Stimulated activated CD8-positive, alpha-beta memory T cell treated with anti-CD3 and anti-CD28 coated beads, Interleukin-12 subunit alpha, Interleukin-12 subunit beta, amount 100 ng/mL, for 24 hours (primary cell): ENCODE measurements around the gene DNASE2B.

ENCODE experiments used
- DNase-seq: peaks from one replicate; pipeline ENCODE4 v3.0.0-alpha.2; 2020; ENCODE audit errors: extremely low read depth

The DNASE2B gene

DNA sequence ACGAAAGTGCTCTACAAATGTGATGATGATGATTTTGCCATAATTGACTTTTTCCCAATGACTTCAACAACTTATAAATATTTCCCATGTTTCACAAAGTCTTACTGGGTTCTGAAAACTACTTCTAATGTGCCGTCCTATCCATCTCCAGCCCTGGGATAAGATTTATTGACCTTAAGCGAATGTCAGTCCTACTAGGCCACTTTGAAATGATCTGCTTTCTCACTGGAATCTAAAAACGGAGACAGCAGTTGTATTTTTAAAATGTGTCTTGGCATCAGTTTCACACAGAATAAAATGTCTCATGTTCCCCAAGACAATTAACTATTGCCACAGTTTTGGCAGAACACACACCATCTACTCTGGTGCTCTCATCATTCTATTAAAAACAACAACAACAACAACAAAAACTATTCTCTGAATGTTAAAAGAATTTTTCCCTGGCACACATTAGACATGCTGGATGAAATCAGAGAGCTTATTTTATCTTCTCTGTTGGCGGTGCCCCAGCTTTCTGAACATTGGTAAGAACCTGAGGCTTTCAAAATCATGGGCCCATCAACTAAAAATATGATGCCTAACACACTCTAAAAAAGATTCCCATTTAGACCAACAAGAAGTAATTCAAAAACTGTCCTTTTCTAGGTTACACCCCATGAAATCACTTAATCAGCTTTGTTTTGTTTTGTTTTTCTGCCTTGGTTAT lies 23.1 kb upstream of the DNASE2B start:
- no peak for DNase-seq

DNA sequence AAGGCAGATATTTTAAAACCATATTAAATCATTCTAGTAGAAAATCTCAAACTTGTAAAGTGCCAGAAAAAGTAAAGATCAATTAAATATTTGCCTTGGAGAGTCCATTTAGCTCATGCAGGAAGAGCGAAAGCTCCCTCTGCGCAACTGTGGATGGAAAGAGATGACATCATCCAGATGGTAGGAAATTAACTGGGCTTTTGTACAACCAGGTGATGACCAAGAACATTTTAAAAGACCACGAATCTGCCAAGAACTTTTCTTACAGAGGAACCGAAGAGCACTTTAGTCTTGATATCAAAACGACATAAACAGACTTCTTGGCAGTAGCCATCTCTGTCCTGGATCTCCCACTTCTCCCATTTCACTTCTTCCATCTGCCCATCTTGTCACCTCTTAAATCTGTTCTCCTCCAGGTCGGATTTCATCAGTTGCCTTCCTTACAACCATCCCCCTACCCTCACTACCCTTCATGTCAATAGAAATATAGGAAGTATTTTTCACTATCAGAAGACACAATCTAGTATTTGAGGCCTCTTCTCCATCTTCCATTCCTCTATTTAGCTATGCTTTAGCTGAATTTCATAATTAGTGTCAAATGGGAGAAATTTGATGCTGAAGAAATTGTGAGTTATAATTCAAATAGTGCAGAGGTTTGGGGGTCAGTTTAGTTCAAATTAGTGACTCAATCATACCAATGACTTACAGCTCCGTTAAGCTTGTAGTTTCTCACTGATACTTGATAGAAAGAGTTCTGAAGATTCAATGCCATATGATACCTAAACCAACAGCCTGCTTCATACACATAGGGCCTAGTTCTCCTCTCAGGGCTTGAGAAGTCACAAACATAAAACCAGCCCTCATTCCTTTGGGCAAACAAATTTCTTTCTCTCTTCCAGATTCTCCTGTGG lies 22.0 kb upstream of the DNASE2B start:
- no peak for DNase-seq

DNA sequence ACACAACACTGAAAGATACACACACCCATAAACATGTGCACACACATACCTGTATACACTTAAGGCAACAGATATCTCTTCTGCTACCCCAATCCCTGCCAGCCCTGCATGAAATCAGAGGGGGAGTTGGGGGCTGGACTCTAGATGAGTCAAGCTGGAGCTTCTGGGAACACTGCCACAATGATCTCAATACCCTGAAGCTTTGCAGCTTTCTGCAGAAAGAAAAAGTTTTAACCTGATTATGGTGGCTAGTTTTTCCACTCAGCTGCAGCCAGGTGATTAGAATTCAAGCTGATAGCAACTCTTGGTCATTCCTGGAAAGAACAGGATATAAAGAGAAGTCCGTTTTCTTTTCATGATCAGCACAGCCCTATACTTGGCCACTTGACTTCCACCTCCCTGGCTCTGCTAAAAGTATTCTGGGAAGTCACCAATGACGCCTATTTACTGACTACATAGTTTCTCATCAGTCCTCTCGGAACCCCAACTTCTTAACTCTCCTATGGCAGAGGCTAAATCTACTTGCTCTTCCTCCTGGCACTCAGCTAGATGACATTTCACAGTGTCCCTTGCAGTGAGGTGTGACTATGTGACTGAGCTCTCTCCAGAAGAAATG lies 20.7 kb upstream of the DNASE2B start:
- no peak for DNase-seq

DNA sequence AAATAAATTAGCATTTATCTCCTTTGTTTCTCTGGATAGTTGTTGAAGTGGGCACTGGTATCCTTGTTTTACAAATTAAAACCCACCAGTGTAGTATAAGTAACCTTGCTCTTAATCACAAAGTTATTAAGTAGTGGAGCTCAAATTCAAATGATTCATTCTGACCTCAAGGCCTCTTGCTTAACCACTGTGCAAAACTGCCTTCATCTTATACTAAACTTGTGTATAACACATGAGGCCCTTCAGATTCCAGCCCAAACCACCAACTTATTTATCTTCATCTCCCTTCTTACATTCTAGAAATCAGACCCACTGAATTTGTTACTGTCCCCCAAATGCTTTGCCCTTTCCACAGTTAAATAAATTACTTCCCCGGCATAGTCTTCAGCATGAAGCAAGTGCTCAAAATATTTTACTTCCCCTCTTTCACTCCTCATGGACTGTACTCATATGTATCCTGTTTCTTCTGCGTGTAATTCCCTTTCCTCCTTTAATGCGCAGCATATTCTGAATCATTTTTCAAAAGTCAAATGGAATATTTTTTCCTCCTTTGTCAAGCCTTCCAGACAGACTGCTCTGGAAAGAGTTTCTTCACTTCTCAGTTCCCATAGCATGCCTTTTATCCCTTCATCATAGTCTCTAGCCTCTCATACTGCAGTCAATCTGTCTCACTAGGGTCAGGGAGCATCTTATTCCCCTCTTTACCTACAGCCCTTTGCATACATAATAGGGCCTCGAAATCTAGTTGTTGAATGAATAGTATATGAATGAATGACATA lies 19.0 kb upstream of the DNASE2B start:
- DNase-seq, result no peak

DNA sequence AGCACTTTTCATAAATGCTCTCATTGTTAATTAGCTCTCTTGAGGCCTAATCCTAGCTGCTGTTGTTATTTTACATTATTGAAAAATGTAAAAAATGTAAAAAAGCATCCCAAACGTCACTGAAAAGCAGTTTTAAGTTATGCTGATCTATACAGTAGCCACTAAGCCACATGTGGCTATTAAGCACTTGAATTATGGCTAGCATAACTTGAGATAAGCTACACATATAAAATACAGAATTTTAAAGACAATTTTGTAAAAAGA lies 18.4 kb upstream of the DNASE2B start:
- no peak for DNase-seq

DNA sequence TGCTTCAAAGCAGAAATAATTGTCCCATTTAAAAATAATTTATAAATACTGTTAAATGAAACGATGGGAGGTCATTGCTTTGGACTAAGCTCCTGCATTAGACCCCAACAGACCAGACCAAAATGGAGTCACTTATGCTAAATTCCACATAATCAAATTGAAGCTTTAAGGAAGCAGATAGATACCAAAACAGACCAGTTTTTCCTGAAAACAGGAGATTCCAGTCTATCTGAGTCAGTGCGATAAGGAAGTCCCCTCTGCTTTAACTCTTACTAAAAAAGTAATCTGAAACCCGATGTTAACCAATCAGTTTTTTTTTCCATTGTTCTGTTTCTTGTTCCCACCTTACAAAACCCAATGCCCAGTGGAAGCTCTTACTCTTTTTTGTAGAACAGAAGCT lies 16.2 kb upstream of the DNASE2B start:
- no peak for DNase-seq

DNA sequence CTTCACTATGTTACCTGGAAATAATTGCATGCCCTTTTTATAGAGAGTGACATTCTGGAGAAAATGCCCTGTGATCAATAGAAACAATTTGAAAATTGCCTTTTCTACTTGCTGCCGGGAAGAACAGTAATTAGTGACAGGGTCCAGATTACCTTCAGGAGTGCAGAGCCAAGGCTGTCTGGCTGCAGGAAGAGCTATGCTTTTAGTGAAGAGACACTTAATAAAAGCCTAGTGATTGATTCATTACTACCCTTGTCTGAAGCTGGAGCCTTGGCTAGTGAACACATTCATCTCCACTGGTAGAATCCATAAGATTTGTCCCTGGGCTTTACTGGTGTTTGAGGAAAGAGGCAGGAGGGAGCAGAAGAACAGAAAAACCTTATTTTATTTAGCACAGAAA lies 12.9 kb upstream of the DNASE2B start:
- DNase-seq, result no peak

DNA sequence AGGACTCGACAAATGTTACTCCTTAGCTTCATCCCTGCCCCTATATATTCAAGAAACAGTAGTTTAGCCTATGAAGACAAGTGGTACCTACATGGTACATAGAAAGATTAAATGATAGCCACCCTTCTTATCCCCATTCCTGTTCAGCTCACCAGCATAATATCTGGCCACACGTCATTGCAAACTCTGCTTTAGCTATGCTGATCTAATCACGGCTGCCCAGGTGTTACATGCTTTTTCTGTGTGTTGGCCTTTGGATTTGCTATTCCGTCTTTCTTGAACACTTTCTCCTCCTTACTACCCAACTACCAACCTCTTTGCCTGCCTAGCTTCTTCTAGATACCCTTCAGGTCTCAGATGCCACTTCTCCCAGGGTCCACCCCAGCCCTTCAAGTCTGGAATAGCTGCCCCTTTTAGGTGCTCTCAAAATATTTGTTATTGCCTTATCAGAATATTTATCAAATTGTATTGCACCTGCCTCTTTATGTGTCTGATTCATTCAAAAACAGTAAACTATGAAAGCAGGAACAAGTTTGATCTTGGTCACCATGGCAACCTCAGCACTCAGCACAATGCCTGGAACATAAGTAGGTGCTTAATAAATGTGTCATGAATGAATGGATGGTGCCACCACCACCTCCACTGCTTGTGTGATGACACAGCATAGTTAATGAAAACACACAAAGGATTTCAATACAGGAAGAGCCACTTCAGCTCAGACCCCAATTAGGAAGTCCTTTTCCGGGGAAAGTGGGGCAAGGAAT lies 11.4 kb upstream of the DNASE2B start:
- DNase-seq, result no peak

DNA sequence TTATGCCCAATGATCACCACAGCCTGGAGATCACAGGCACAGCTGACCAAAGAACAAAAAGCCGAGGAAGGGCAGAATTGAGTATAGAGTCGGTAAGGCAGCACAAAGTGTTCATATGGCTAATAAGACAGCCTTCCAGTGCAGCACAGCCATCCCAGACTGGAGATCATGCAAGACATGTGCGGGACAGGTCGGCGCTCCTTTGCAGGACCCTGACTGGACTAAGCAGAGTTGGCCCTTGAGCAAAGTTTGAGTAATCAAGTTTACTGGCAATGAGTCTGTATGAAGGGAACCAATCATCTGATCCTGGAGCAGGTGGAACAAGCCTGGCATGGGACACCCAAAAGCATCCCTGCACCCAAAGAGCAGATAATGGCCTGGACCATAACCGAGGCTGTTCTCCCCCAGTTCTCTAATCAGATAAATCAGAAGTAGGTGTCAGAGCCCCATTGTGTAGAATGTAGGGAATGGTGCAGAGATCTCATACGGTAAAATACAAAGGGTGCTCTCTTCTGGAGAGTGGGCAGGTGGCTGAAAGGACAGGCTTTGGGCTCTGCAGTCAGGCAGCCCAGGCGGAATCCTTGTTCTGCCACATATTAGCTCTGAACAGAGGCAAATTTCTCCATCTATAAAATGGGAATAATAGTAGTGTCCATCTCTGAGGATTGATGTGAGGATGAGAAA lies 10.7 kb upstream of the DNASE2B start:
- DNase-seq, result no peak

DNA sequence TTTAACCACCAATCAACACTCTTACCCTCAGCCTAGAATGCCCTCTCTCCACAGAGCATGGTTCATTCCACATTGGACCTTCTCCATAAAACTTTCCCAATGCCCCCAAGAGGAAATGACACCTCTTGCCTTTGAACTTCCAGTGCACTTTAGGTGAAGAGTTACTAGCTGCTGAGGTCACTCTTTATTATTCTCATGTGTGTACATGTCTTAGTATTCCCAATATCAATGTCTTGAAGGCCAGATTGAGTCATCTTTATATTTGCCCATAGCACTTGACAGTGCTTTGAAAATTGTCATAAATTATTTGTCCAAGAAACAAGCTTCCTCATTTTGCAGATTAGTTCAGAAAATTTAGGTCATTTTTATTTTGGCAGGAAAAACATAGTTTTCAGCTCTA lies 8.1 kb upstream of the DNASE2B start:
- DNase-seq, result no peak

DNA sequence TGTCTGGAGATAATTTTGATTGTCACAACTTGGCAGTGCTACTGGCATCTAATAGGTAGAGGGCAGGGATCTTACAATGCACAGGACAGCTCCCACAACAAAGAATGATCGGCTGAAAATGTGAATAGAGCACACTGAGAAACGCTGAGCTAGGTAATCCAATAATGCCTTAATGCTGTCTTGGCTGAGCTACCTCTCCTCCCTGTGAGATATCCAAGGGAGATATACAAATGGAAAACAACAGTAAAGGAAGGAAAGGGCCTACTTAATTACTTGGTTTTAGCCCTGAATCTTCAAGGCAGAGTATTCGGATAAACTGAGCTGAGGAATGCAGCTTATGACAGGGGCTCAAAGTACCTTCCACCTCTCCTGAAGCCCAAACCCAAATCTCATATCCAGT lies 2.9 kb downstream of the DNASE2B start:
- no peak for DNase-seq

DNA sequence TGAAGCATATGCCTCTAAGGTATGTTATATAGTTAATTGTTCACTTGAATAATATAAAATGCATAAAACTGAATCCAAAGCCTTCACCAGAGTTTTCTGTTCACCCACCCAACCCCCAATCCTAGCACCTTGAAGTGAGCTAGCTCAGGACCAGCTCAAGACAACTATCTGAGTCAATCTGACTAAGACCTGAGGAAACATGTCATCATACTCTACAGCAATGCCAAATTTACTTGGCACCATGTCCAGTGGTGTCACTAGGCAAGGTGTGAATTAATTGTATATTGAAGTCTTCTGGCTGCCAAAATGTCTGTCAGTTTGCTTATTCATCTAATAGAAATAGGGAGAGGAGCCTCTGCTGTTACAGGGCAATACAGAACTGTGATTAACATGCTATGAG lies 3.8 kb downstream of the DNASE2B start:
- DNase-seq, result no peak

DNA sequence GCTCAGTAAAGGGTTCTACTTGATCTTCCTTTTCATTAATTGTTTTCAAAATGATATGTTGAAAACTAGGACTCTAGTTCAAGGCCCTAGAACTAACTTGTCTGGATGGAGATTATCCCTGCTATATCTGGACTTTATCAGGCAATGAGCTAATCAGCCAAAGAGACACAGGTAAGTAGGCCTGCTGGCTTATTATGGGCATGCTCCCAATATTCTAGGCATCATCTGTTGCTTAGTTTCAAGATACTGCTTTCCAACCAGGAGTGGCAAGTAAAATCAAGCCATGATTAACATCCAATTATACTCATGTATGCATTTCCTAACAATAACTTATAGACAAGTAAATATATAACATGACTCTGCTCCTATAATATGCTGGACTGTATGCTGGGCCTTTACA lies 4.2 kb downstream of the DNASE2B start:
- no peak for DNase-seq

DNA sequence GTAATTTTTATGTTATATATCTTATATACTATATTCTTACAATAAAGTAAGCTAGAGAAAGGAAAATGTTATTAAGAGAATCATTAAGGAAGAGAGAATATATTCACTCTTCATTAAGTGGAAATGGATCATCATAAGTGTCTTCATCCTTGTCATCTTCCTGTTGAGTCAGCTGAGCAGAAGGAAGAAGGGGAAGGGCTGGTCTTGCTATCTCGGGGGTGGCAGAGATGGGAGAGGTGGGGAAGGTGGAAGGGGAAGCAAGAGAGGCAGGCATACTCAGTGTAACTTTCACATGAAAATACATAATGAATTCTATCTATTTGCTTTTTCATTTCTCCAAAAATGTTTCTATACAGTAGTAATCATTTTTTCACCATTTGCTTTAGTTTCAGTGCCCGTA lies 5.1 kb downstream of the DNASE2B start:
- no peak for DNase-seq

DNA sequence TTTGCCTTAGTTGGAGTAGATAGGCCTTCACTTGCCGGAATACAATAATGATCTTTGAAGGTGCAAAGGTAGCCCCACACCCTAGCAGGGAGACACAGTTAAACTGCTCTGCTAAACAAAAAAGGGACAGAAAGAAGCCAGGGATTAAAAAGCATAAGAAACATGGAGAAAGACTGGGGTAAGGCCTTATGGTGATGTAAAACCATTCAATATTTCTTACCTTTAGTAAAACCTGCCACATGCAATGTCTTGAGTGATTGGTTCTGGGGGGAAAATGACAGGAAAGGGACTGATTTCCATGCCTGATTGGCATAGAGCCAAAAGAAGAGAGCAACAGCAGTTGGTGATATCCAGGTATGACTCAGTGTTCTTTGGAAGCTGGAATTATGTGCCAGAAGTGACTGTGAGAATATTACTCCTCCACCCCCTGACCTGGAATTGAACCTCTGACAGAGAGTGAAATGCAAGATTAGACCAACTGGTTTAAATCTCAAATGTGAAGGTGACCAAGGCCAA lies 8.1 kb downstream of the DNASE2B start:
- no peak for DNase-seq

DNA sequence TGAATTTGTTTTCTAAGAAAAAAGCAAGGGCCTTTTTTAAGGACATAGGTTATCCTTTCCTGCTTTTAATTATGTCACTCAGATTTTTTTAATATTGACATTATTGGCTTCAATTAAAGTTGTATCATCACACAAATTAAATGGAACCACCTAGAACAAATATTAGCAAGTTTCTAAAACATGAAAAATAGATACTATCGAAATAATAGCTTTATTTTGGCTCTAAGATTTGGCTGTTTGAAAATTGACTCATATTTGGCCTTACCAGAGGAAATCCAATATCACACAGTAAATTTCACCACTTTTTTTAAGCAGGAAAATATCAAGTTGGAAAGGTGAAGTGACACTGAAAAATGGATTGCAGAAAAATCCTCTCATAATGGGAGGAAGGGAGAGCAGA lies 9.2 kb downstream of the DNASE2B start:
- no peak for DNase-seq

DNA sequence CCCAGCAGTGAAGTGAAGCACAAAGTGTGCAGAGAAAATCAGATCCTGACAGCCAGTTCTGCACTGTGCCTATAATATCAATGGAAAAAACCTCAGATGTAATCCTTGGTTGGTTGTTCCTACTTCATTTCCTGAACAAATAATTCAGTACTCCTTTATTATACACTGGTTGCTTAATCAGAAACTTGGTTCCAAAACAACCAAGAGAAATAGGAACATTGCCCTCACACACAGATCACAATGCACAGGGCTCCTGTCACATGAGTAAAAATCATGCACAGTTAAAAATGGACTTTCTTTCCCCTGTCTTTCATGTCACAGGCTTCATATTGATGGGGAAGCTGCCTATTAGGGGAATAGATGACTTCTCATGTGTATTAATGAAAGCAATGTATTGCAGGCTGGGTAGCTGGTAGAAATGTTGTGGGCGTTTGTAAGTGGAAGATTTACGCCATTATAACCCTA lies 9.7 kb downstream of the DNASE2B start:
- no peak for DNase-seq

DNA sequence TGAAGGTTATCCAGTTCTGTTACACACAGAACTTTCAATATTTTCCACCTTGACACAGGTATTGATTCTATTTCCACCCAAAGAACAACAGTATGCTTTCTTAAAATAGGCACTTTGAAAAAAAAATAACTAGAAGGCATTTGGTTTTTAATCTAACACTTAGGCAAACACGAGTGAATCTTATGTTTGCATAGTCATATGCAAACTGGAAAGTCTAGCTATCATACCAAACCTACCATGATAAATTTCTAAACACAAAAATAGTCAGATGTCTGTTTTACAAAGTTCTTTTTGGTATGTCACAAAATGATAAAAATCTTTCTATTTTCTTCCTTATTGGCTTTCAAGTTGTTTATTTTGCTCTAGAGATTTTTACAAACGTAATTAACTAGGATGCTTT lies 11.6 kb downstream of the DNASE2B start:
- DNase-seq, result no peak

DNA sequence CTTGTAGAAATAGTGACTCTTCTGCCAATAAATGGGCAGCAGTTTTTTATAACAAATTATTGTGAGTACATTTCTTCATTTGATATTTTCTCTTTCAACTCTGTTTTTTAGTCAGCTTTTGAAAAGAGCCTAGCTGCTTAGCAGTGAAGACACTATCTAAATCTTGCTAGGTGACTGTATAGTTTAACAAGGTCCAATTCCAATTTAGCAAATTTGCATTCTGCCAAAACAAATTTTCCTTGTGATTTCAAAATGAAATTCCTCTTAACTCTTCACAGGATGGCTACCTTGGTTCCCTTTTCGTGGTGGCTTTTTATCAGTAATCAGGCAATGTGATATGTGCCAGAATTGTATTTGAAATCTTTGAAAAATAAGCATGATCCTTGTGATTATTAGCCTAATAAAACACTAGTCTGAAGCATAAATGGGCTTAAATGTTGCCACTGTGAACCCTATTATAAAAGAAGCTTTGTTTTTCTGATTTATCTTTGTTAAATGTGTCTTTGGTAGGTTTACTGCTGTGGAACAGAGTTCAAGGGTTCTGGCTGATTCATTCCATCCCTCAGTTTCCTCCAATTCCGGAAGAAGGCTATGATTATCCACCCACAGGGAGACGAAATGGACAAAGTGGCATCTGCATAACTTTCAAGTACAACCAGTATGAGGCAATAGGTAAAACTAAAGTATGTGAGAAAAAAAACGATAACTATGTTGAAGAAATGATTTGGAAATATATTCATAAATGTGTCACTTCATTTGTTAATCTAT lies 12.2 kb downstream of the DNASE2B start:
- no peak for DNase-seq
